NCI-H187 (cell line): ENCODE data around the gene PRRG1.
"Not testable (repeated sequence)": the region's sequence is repeated elsewhere in the genome, so short reads cannot be mapped to it uniquely, and the experiment has no call there.

Source experiments
- DNase-seq, 2 experiments: peaks; one replicate each; lab custom pipeline; 2025; lab: John Stamatoyannopoulos, UW

The PRRG1 gene

DNA sequence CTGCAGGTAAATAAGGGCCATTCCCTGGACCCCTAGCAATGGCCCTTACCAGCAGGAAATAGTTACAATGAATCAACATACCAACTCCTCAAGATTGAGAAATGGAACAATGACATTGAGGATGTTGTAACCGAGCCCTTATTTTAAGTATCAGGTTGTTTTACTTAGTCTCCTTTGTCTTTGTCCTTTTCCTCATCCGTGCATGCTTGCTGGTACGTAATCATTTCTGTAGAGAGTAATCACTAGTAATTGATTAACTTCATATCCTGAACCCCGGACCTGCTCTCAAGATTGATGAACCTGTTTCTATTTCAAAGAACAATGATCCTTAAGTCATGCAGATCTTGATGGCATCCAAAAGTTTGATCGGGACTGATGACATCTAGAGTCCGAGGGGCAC lies 123.7 kb downstream of the PRRG1 start:
- no peak for DNase-seq

DNA sequence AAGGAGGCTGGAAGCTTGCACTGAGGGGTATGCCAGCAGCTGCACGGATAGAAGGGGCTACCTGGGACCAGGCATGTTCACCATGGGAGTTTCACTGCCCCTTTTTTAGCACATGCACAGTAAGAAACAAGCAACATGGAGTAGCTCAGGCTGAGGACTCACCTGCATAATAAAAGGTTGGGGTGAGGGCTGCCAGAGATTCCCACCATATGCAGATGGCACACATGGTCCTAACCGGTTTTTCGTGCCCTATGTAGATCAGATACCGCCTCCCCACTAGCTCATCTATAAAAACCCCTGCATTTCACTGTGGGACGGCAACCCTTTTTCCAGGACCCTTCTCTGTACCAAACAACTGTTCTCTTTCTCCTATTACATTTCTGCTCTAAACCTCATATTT lies 125.3 kb downstream of the PRRG1 start:
- no peak for DNase-seq

- no peak for DNase-seq
These were observed 127.5 kb downstream of the PRRG1 start for GRCh38 chrX:37476571-37477170.

- DNase-seq = not testable (repeated sequence)
These were observed 135.2 kb downstream of the PRRG1 start for GRCh38 chrX:37484335-37484734.

DNA sequence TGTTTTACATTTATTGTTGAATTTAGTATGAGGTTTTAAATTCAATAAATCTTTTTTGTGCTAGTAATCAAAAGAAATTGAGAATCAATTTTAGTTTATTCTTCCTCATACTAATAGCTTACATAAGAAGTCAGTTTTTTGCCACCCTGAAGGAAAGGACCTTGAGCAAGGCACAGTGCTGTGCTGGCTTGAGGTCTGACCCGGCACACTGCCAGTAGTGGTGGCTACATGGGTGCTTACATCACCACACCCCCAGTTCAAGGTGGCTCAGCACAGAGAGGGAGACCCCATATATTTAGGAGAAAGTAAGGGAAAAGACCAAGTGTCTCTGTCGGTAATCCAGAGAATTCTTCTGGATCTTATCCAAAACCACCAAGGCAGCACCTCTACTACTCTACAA lies 136.3 kb downstream of the PRRG1 start:
- no peak for DNase-seq

DNA sequence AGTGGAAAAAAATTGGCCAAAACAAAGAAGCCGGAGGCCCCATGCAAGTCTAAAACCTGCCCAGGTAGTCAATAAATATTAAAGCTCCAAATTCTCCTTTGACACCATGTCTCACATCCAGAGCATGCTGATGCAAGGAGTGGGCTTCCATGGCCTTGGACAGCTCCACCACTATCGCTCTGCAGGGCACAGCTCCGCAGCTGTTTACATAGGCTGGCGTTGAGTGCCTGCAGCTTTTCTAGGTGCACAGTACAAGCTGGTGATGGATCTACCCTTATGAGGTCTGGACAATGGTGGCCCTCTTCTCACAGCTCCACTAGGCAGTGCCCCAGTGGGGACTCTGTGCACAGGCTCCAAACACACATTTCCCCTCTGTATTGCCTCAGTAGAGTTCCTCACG lies 138.1 kb downstream of the PRRG1 start:
- DNase-seq = no peak

- no peak for DNase-seq
These were observed 139.2 kb downstream of the PRRG1 start for GRCh38 chrX:37488323-37488722.

GRCh38 chrX:37491686-37492085 lies 142.5 kb downstream of the PRRG1 start:
- no peak for DNase-seq

DNA sequence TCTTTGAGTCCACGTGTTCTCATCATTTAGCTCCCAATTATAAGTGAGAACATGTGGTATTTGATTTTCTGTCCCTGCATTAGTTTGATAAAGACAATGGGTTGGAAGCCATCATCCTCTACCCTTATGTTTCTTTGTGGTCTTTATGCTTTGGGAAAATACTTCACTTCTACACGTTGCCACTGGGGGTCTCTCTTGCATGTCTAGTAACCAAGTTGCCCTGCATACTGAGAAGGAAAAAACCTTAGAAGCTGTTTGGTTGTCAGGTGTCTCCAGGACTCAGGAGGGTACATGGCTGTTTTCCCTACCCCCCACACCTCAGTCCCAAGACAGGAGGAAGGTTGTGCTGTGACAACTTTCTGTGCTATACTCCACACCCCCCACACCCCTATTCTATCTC lies 146.6 kb downstream of the PRRG1 start:
- not testable (repeated sequence) for DNase-seq

GRCh38 chrX:37497126-37497525 lies 148.0 kb downstream of the PRRG1 start:
- not testable (repeated sequence) for DNase-seq

DNA sequence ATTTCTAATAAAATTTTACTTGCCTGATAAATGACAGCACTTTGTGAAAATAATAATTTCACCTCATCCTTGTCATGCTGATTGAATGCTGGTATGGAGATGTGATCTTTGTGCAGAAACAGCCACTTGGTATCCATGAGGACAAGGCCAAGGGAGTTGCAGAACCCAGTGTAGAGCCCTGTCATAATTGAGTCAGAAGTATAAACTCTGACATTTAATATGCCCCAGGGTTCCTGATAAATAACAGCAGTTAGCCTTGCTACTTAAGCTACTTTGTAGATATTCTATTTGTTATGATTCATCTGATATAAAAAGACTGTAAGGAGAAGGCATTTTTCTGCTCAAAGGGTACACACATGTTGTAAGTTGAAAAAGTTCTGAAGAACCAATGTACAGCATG lies 149.2 kb downstream of the PRRG1 start:
- not testable (repeated sequence) for DNase-seq

GRCh38 chrX:37499649-37500048 lies 150.5 kb downstream of the PRRG1 start:
- DNase-seq = not testable (repeated sequence)

DNA sequence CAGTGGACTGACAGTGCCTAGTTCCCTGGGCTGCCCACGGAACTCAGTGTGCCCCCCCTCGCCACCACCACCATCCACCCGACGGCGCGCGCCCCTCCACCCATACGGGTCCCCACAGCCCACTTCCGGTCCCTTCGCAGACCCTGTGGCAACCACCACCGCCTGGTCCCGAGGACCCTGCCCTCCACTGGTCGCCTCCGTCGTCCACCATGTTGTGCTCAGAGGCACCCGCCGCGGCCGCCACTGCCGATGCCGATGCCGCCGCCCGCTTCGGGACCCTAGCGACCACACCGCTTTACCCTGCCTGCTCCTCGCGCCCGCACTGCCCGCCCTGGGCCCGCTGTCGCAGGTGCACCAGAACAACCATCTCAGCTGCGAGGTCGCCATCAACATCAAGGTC lies 155.8 kb downstream of the PRRG1 start:
- no peak for DNase-seq
